Keratinocyte (primary cell): ENCODE results near the gene OR10A4. TPM values are rescaled to one million over a fixed set of nuclear protein-coding genes. Genes with fewer than 3 reads are reported as not detected.
"Not testable (repeated sequence)": the region's sequence is repeated elsewhere in the genome, so short reads cannot be mapped to it uniquely, and the experiment has no call there.

ENCODE experiments used
- DNase-seq: peaks from one replicate; pipeline ENCODE4 v3.0.0-alpha.2; 2011; ENCODE audit warnings: low read depth, missing footprints, low spot score
- FAIRE-seq: peaks from 2 replicates; lab custom pipeline; 2011; peaks lifted over from hg19 to GRCh38; lab: Jason Lieb, UNC
- H2AFZ ChIP-seq: 2 replicates; pipeline ENCODE4 v1.6.0; 2012; ENCODE audit warnings: low read length, control low read depth, inconsistent platforms; ENCODE audit not compliant: control insufficient read depth
- H3K27ac ChIP-seq: 2 replicates; pipeline ENCODE4 v1.5.1; 2011; ENCODE audit warnings: low read length; ENCODE audit not compliant: control insufficient read depth, insufficient read depth
- H3K27me3 ChIP-seq: 3 replicates; pipeline ENCODE4 v1.6.0; 2011; ENCODE audit warnings: low read length; ENCODE audit not compliant: control insufficient read depth, insufficient read depth; ENCODE audit errors: extremely low read depth
- H3K36me3 ChIP-seq, 2 experiments: 2 replicates in 1 of 2; 3 replicates in 1 of 2; pipeline ENCODE4 v1.5.1; 2011; ENCODE audit warnings: low read length in 2 of 2, mild to moderate bottlenecking in 1 of 2; ENCODE audit not compliant: control insufficient read depth in 2 of 2, insufficient read depth in 2 of 2; ENCODE audit errors: extremely low read depth in 1 of 2
- H3K4me1 ChIP-seq: 3 replicates; pipeline ENCODE4 v1.5.1; 2011; ENCODE audit warnings: low read length; ENCODE audit not compliant: control insufficient read depth, insufficient read depth; ENCODE audit errors: extremely low read depth
- H3K4me2 ChIP-seq: 3 replicates; pipeline ENCODE4 v1.6.0; 2011; ENCODE audit warnings: low read depth, low read length; ENCODE audit not compliant: control insufficient read depth, insufficient read depth; ENCODE audit errors: extremely low read depth
- H3K4me3 ChIP-seq, 3 experiments: fragments of 200-600 bp in 1 of 3; sonication (generic) in 1 of 3; 2 replicates in 2 of 3; 3 replicates in 1 of 3; pipeline ENCODE4 v1.5.1; 2011 to 2016; ENCODE audit warnings: low read length in 3 of 3, mild to moderate bottlenecking in 3 of 3, control low read depth in 2 of 3, inconsistent platforms in 1 of 3, low read depth in 1 of 3, mixed read lengths in 1 of 3, mixed run types in 1 of 3, moderate library complexity in 1 of 3; ENCODE audit not compliant: control insufficient read depth in 2 of 3, insufficient read depth in 2 of 3; ENCODE audit errors: extremely low read depth in 1 of 3
- H3K79me2 ChIP-seq: 2 replicates; pipeline ENCODE4 v1.6.0; 2012; ENCODE audit warnings: low read length; ENCODE audit not compliant: control insufficient read depth, insufficient read depth
- H3K9ac ChIP-seq: 3 replicates; pipeline ENCODE4 v1.6.0; 2011; ENCODE audit warnings: low read length; ENCODE audit not compliant: control insufficient read depth, insufficient read depth; ENCODE audit errors: extremely low read depth
- H3K9me1 ChIP-seq: 3 replicates; pipeline ENCODE4 v1.6.0; 2011; ENCODE audit warnings: low read length; ENCODE audit not compliant: control insufficient read depth, insufficient read depth; ENCODE audit errors: extremely low read depth
- H3K9me3 ChIP-seq: 2 replicates; pipeline ENCODE4 v1.5.1; 2012; ENCODE audit warnings: low read depth, low read length; ENCODE audit not compliant: control insufficient read depth
- H4K20me1 ChIP-seq: 3 replicates; pipeline ENCODE4 v1.6.0; 2011; ENCODE audit warnings: low read length; ENCODE audit not compliant: control insufficient read depth, insufficient read depth; ENCODE audit errors: extremely low read depth
- EZH2 ChIP-seq: IDR thresholded peaks from one replicate; pipeline ENCODE4 v1.6.1; 2012; ENCODE audit warnings: inconsistent platforms, mild to moderate bottlenecking, low read length, moderate library complexity
- dilution Hi-C: fragments of 300-500 bp; cut with MboI; formaldehyde crosslinking; loops from one replicate; pipeline ENCODE4 v1.7.0; 2020; ENCODE audit warnings: low sequenced_read_pairs; ENCODE audit not compliant: extremely low pct_ligation_motif_present
- polyA plus RNA-seq, 5 experiments: library from polyadenylated mRNA; depleted of rRNA in 3 of 5; stranded (reverse) in 3 of 5; stranded (forward) in 1 of 5; unstranded in 1 of 5; fragments of >200 nt; gene quantifications; 1 replicate in 1 of 5; 2 replicates in 3 of 5; 3 replicates in 1 of 5; pipeline versions ENCODE4 v1.2.1 to v1.2.3, GENCODE V29; 2011 to 2012; ENCODE audit warnings: missing spikeins in 2 of 5, low read depth in 1 of 5, low replicate concordance in 1 of 5
- TF ChIP-seq, protein P1 (sequence below), 3 experiments: IDR thresholded peaks in 1 of 3; conservative IDR thresholded peaks in 1 of 3; optimal IDR thresholded peaks in 1 of 3; 2 replicates in 2 of 3; 3 replicates in 1 of 3; pipeline versions ENCODE3 to v1.5.1; 2011; ENCODE audit warnings: low read length in 3 of 3, mild to moderate bottlenecking in 3 of 3, moderate library complexity in 2 of 3, control low read depth in 1 of 3, inconsistent platforms in 1 of 3; ENCODE audit not compliant: insufficient read depth in 2 of 3; ENCODE audit errors: extremely low read depth in 1 of 3

OR10A4 gene
- polyA plus RNA-seq, 1 donor (not counting 4 experiments of a cell fraction or from before 2014, with no cell fraction given): not detected

DNA sequence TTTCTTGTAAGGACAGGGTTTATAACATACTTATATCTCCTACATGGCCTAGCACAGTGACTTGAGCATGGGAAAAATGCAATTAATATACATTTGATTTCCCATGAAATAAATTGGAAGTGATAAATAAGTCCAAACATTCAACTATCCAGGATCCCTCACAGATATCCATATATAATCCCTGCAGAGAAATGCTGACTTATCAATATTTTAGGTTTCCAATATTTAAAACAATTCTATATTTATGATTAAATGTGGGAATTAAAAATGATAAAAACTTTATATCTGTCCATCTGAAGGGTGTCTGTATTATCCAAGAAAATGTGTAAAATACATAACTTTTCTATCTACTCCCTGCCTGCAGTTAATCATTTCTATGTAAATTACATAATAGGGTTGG, 6.3 kb downstream of the OR10A4 start:
- no peaks in the 10 kb centered on the region for H4K20me1 ChIP-seq
- no peak for TF ChIP-seq EZH2
- TF ChIP-seq, protein P1, sequence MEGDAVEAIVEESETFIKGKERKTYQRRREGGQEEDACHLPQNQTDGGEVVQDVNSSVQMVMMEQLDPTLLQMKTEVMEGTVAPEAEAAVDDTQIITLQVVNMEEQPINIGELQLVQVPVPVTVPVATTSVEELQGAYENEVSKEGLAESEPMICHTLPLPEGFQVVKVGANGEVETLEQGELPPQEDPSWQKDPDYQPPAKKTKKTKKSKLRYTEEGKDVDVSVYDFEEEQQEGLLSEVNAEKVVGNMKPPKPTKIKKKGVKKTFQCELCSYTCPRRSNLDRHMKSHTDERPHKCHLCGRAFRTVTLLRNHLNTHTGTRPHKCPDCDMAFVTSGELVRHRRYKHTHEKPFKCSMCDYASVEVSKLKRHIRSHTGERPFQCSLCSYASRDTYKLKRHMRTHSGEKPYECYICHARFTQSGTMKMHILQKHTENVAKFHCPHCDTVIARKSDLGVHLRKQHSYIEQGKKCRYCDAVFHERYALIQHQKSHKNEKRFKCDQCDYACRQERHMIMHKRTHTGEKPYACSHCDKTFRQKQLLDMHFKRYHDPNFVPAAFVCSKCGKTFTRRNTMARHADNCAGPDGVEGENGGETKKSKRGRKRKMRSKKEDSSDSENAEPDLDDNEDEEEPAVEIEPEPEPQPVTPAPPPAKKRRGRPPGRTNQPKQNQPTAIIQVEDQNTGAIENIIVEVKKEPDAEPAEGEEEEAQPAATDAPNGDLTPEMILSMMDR (optimal IDR thresholded peaks at IDR 0.05 in 1 of 3, IDR thresholded peaks at IDR 0.05 in 1 of 3, conservative IDR thresholded peaks at IDR 0.05 in 1 of 3; ENCODE audit: extremely low read depth in 1 of 3, insufficient read depth in 2 of 3, low read length in 3 of 3): no peak
- no peak overlapping the region for H3K9ac ChIP-seq
- H3K27ac ChIP-seq: no peak overlapping the region
- H3K36me3 ChIP-seq: no peaks in the 10 kb centered on the region
- no peaks in the 10 kb centered on the region for H3K4me1 ChIP-seq
- FAIRE-seq: no peak
- no peaks in the 10 kb centered on the region for H3K9me1 ChIP-seq
- dilution Hi-C loops: no loop called here
- no peak overlapping the region for H3K4me3 ChIP-seq
- H3K79me2 ChIP-seq: no peaks in the 10 kb centered on the region
- no peaks in the 10 kb centered on the region for H3K9me3 ChIP-seq
- DNase-seq: no peak
- no peak overlapping the region for H3K4me2 ChIP-seq
- H2AFZ ChIP-seq: no peak overlapping the region
- no peaks in the 10 kb centered on the region for H3K27me3 ChIP-seq

DNA sequence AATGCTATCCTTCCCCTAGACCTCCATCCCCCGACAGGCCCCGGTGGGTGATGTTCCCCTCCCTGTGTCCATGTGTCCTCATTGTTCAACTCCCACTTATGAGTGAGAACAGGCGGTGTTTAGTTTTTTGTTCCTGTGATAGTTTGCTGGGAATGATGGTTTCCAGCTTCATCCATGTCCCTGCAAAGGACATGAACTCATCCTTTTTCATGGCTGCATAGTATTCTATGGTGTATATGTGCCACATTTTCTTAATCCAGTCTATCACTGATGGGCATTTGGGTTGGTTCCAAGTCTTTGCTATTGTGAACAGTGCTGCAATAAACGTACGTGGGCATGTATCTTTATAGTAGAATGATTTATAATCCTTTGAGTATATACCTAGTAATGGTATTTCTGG, 11.3 kb downstream of the OR10A4 start:
- H3K4me3 ChIP-seq, H3K4me1 ChIP-seq, FAIRE-seq, H3K27me3 ChIP-seq, H3K4me2 ChIP-seq, H3K9me1 ChIP-seq, H3K27ac ChIP-seq, H2AFZ ChIP-seq, dilution Hi-C loops, H3K9ac ChIP-seq, H3K79me2 ChIP-seq, H4K20me1 ChIP-seq, H3K9me3 ChIP-seq, DNase-seq, H3K36me3 ChIP-seq: not testable (repeated sequence)

DNA sequence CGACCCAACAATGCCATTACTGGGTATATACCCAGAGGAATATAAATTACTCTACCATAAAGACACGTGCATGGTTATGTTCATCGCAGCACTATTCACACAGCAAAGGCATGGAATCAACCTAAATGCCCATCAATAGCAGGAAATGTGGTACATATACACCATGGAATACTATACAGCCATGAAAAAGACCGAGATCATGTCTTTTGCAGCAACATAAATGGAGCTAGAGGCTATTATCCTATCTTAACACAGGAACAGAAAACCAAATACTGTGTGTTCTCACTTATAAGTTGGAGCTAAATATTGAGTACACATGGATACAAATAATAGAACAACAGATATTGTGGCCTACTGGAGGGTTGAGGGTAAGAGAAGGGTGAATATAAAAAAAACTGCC, 12.4 kb downstream of the OR10A4 start:
- dilution Hi-C loops: no loop called here
- Histone ChIP-seq H3K27ac (no peak overlapping the region), H3K79me2 (no peaks in the 10 kb centered on the region), H3K9ac (no peak overlapping the region), H3K4me1 (no peaks in the 10 kb centered on the region), H3K9me3 (no peaks in the 10 kb centered on the region), H3K36me3 (no peaks in the 10 kb centered on the region), H3K4me2 (no peak overlapping the region), H3K4me3 (no peak overlapping the region), H4K20me1 (no peaks in the 10 kb centered on the region), H3K9me1 (no peaks in the 10 kb centered on the region), H3K27me3 (no peaks in the 10 kb centered on the region), H2AFZ (no peak overlapping the region)
- FAIRE-seq (no peak), DNase-seq (no peak)
- TF ChIP-seq, protein P1 (optimal IDR thresholded peaks at IDR 0.05 in 1 of 3, IDR thresholded peaks at IDR 0.05 in 1 of 3, conservative IDR thresholded peaks at IDR 0.05 in 1 of 3; ENCODE audit: extremely low read depth in 1 of 3, insufficient read depth in 2 of 3, low read length in 3 of 3): no peak
- TF ChIP-seq EZH2: no peak
